ENCODE data around the gene HTT-AS. TPM values are rescaled to one million over a fixed set of nuclear protein-coding genes. Genes with fewer than 3 reads are reported as not detected.

Gene HTT-AS
- total RNA-seq, 1 experiment from 2014 or later = not detected

DNA sequence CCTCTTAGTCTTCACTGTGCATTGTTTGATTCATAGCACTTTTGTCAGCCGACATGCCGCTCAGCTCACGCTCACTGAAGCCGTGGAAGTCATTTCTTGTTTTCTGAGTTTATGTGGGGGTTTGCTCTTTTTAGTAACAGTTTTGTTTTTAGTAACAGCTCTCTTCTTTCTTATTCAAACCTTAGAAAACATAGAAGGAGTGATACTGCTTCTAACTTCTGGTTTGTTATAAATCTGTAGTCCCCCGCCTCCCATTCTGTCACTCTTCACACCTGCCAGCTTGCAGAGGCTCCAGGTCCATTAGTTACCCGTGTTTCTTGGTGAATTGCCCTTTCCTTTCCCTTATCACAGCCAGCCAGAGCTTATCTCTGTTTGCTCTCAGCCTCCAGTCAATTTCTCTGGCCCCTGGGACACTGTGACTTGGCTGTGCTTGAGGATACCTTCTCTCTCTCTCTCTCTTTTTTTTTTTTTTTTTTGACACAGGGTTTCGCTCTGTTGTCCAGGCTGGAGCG is 60.4 kb downstream of the HTT-AS start:
- Histone ChIP-seq H3K4me3 (ENCODE audit: low read depth, low read length) (no peak overlapping the region), H3K4me1 (peaks cover 7% of the 10 kb centered on the region; the same call in 1 of the 2 replicates), H3K9me3 (no peaks in the 10 kb centered on the region), H3K36me3 (ENCODE audit: control insufficient read depth, insufficient read depth, low read length) (no peaks in the 10 kb centered on the region), H3K27me3 (replicated peaks; ENCODE audit: control insufficient read depth, insufficient read depth, low read length) (no peaks in the 10 kb centered on the region)
- CTCF ChIA-PET = interaction anchor here (0.6 to 1.6 kb wide), 7 partner anchors 9 to 65 kb away, joined by 3 to 14 read pairs (median 4); partner anchors contain the start of genes GRK4 and NOP14
- no peaks in the 10 kb centered on the region for H3K36me3 Mint-ChIP-seq (ENCODE audit: insufficient read depth, unreplicated experiment)
- peaks cover 9% of the 10 kb centered on the region for H3K4me1 Mint-ChIP-seq (ENCODE audit: low read depth, unreplicated experiment)
- intact Hi-C loops (cut with micrococcal nuclease; ENCODE audit: unreplicated experiment) = no loop called here
- TF ChIP-seq, protein P1, sequence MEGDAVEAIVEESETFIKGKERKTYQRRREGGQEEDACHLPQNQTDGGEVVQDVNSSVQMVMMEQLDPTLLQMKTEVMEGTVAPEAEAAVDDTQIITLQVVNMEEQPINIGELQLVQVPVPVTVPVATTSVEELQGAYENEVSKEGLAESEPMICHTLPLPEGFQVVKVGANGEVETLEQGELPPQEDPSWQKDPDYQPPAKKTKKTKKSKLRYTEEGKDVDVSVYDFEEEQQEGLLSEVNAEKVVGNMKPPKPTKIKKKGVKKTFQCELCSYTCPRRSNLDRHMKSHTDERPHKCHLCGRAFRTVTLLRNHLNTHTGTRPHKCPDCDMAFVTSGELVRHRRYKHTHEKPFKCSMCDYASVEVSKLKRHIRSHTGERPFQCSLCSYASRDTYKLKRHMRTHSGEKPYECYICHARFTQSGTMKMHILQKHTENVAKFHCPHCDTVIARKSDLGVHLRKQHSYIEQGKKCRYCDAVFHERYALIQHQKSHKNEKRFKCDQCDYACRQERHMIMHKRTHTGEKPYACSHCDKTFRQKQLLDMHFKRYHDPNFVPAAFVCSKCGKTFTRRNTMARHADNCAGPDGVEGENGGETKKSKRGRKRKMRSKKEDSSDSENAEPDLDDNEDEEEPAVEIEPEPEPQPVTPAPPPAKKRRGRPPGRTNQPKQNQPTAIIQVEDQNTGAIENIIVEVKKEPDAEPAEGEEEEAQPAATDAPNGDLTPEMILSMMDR (IDR thresholded peaks at IDR 0.05; ENCODE audit: insufficient read depth in 1 of 2, low read depth in 1 of 2, low read length in 1 of 2, severe bottlenecking in 1 of 2, unreplicated experiment in 1 of 2) = no peak
- no TSS peak for BruUV-seq (replicated peaks)
- H3K4me3 Mint-ChIP-seq (ENCODE audit: unreplicated experiment) = peak overlapping the region; percentile 38
- no peaks in the 10 kb centered on the region for H3K9me3 Mint-ChIP-seq (ENCODE audit: unreplicated experiment)
- DNase-seq = peak; percentile 73 to 80
- H3K27ac Mint-ChIP-seq (ENCODE audit: unreplicated experiment) = no peak overlapping the region
- H3K27me3 Mint-ChIP-seq (ENCODE audit: insufficient read depth, unreplicated experiment) = no peaks in the 10 kb centered on the region
- POLR2A ChIA-PET = no interaction called here

Other genes with a start within 250 kb of the HTT-AS start
- gene ADD1, start 230.7 kb downstream of the HTT-AS start, total RNA-seq (2022) = 222 and 242 TPM in 2 replicates
- 55.2 and 60.5 TPM in 2 replicates for gene NOP14, start 111.1 kb downstream of the HTT-AS start, total RNA-seq (2022)
- gene GRK4, start 111.0 kb downstream of the HTT-AS start, total RNA-seq (2022) = 6.8 and 7.1 TPM in 2 replicates
- gene HTT, start 143 bp upstream of the HTT-AS start, total RNA-seq (2022) = 57.5 and 63.3 TPM in 2 replicates
- 0.93 and 0.95 TPM in 2 replicates for gene MSANTD1, start 174.6 kb upstream of the HTT-AS start, total RNA-seq (2022)
- gene RGS12, start 218.5 kb upstream of the HTT-AS start, total RNA-seq (2022) = 23.1 and 24.1 TPM in 2 replicates

Data from Caco-2 (cell line).